HepG2 (cell line): Measurements from ENCODE around the gene FAM210A. TPM values are rescaled to one million over a fixed set of nuclear protein-coding genes. Genes with fewer than 3 reads are reported as not detected.
A peak's percentile ranks its signal among the peaks of the same experiment; 100 is the strongest.

Experiments
- ARNTL ChIP-seq: sonication (generic); formaldehyde crosslinking; IDR thresholded peaks from 2 replicates; pipeline ENCODE4 v1.4.0; 2020; ENCODE audit warnings: mild to moderate bottlenecking, missing genetic modification reagents
- CC2D1A ChIP-seq: sonication (generic); formaldehyde crosslinking; IDR thresholded peaks from 2 replicates; pipeline ENCODE4 v1.8.1; 2023; ENCODE audit warnings: mild to moderate bottlenecking, missing genetic modification reagents
- CREB3 ChIP-seq: sonication (generic); formaldehyde crosslinking; IDR thresholded peaks from 2 replicates; pipeline ENCODE4 v1.5.0; 2020; ENCODE audit warnings: missing genetic modification reagents
- CSRNP1 ChIP-seq: sonication (generic); formaldehyde crosslinking; IDR thresholded peaks from 2 replicates; pipeline ENCODE4 v1.8.1; 2023; ENCODE audit warnings: mild to moderate bottlenecking, missing genetic modification reagents
- KDM1A ChIP-seq: IDR thresholded peaks from 2 replicates; pipeline ENCODE4 v1.6.1; 2016; ENCODE audit warnings: missing compliant biosample characterization
- PAXIP1 ChIP-seq: sonication (generic); formaldehyde crosslinking; conservative IDR thresholded peaks from 2 replicates; pipeline ENCODE4 v1.4.0; 2020; ENCODE audit warnings: mild to moderate bottlenecking, missing genetic modification reagents, moderate library complexity
- PHF5A ChIP-seq: IDR thresholded peaks from one replicate; pipeline ENCODE4 v1.6.1; 2018; ENCODE audit warnings: low read depth, missing genetic modification reagents; ENCODE audit not compliant: unreplicated experiment
- POGK ChIP-seq: sonication (generic); formaldehyde crosslinking; conservative IDR thresholded peaks from 2 replicates; pipeline ENCODE4 v1.8.0; 2022; ENCODE audit warnings: mild to moderate bottlenecking, moderate library complexity, missing genetic modification reagents
- RXRA ChIP-seq: sonication (generic); formaldehyde crosslinking; IDR thresholded peaks from 2 replicates; pipeline ENCODE4 v1.5.1; 2020; ENCODE audit warnings: missing genetic modification reagents
- SAP130 ChIP-seq: IDR thresholded peaks from 2 replicates; pipeline ENCODE4 v1.6.1; 2016; ENCODE audit warnings: low read depth
- SNAPC5 ChIP-seq: sonication (generic); formaldehyde crosslinking; IDR thresholded peaks from 2 replicates; pipeline ENCODE4 v1.8.1; 2023; ENCODE audit warnings: mild to moderate bottlenecking, missing genetic modification reagents, borderline replicate concordance
- SUZ12 ChIP-seq: fragments of 150-350 bp; IDR thresholded peaks from 2 replicates; pipeline ENCODE4 v1.6.1; 2014; ENCODE audit warnings: low read depth, low read length
- TBX2 ChIP-seq: sonication (generic); formaldehyde crosslinking; IDR thresholded peaks from 2 replicates; pipeline ENCODE4 v1.5.0; 2020; ENCODE audit warnings: missing genetic modification reagents, mild to moderate bottlenecking, borderline replicate concordance
- ZNF101 ChIP-seq: sonication (generic); formaldehyde crosslinking; IDR thresholded peaks from 2 replicates; pipeline ENCODE4 v1.4.0; 2020; ENCODE audit warnings: mild to moderate bottlenecking, low read depth, missing genetic modification reagents, borderline replicate concordance
- ZSCAN21 ChIP-seq: sonication (generic); formaldehyde crosslinking; IDR thresholded peaks from 2 replicates; pipeline ENCODE4 v1.8.0; 2022; ENCODE audit warnings: mild to moderate bottlenecking, missing genetic modification reagents, moderate library complexity, borderline replicate concordance
- ZUFSP ChIP-seq: sonication (generic); formaldehyde crosslinking; IDR thresholded peaks from 2 replicates; pipeline ENCODE4 v1.9.0; 2021; ENCODE audit warnings: missing genetic modification reagents, mild to moderate bottlenecking, borderline replicate concordance
- polyA plus RNA-seq, 8 experiments: library from polyadenylated mRNA; depleted of rRNA in 3 of 8; stranded (reverse) in 7 of 8; unstranded in 1 of 8; fragments of >200 nt; fragmentation: Illumina TruSeq in 4 of 8; extraction: Trizol in 4 of 8; gene quantifications; 2 replicates each; pipeline versions ENCODE4 v1.2.1 to v1.2.3, GENCODE V29; 2011 to 2016; ENCODE audit warnings: low read depth in 4 of 8, missing spikeins in 1 of 8, mixed read lengths in 1 of 8; ENCODE audit not compliant: insufficient read depth in 1 of 8
- total RNA-seq, 5 experiments: library from RNA; depleted of rRNA; stranded (reverse); fragments of >200 nt; fragmentation: Illumina TruSeq; extraction: Trizol; gene quantifications; 2 replicates each; pipeline ENCODE4 v1.2.3, GENCODE V29; 2016; ENCODE audit warnings: low read depth in 1 of 5

FAM210A gene
- total and polyA plus RNA-seq, 2 of the 13 experiments (the other 11 are each of a cell fraction or from before 2014, with no cell fraction given) = 33.2 to 37.5 TPM

- TF ChIP-seq CSRNP1 (CRISPR knock-in tag) (peak; percentile 92), KDM1A (CRISPR knock-in tag) (no peak), RXRA (CRISPR knock-in tag) (peak; percentile 84), PHF5A (peak; percentile 70), ZUFSP (CRISPR knock-in tag) (no peak), CREB3 (peak; percentile 55; the same call in 1 of the 2 replicates), SAP130 (CRISPR knock-in tag) (peak; percentile 99), CC2D1A (CRISPR knock-in tag) (no peak), POGK (CRISPR knock-in tag) (peak; percentile 76), TBX2 (CRISPR knock-in tag) (peak; percentile 89), ZSCAN21 (CRISPR knock-in tag) (peak; percentile 84), ARNTL (CRISPR knock-in tag) (peak; percentile 99), ZNF101 (CRISPR knock-in tag) (no peak), SNAPC5 (CRISPR knock-in tag) (peak; percentile 68), SUZ12 (peak; percentile 63; the same call in 1 of the 2 replicates), PAXIP1 (CRISPR knock-in tag) (peak; percentile 67)
Measured at GRCh38 chr18:13726232-13726971, at the start of gene FAM210A, which contains the start of gene RNMT (continued).
